Activated naive CD8-positive, alpha-beta T cell treated with anti-CD3 and anti-CD28 coated beads, Interleukin-2, amount 50 U/mL, for 24 hours (primary cell): ENCODE measurements around the gene ZGPAT.
A peak's percentile ranks its signal among the peaks of the same experiment; 100 is the strongest.
"Not testable (repeated sequence)": the region's sequence is repeated elsewhere in the genome, so short reads cannot be mapped to it uniquely, and the experiment has no call there.

Experiments used
- ATAC-seq: fragments of 150-1000 bp; cut with Tn5 transposase; one replicate; pipeline ENCODE4 v1.10.0; 2021
- DNase-seq: peaks from one replicate; pipeline ENCODE4 v3.0.0; 2021
- H3K27ac Mint-ChIP-seq: one replicate; pipeline ENCODE4 v1.8.0; 2021; ENCODE audit warnings: mild to moderate bottlenecking, mixed read lengths
- H3K27me3 Mint-ChIP-seq: one replicate; pipeline ENCODE4 v1.8.0; 2021; ENCODE audit warnings: mixed read lengths
- H3K36me3 Mint-ChIP-seq: one replicate; pipeline ENCODE4 v1.8.0; 2021; ENCODE audit warnings: low read depth, mixed read lengths
- H3K4me1 Mint-ChIP-seq: one replicate; pipeline ENCODE4 v1.8.0; 2021; ENCODE audit warnings: mixed read lengths
- H3K4me3 Mint-ChIP-seq: one replicate; pipeline ENCODE4 v1.8.0; 2021; ENCODE audit warnings: mild to moderate bottlenecking, moderate library complexity, mixed read lengths
- H3K9me3 Mint-ChIP-seq: one replicate; pipeline ENCODE4 v1.8.0; 2021; ENCODE audit warnings: mixed read lengths

Gene ZGPAT

DNA sequence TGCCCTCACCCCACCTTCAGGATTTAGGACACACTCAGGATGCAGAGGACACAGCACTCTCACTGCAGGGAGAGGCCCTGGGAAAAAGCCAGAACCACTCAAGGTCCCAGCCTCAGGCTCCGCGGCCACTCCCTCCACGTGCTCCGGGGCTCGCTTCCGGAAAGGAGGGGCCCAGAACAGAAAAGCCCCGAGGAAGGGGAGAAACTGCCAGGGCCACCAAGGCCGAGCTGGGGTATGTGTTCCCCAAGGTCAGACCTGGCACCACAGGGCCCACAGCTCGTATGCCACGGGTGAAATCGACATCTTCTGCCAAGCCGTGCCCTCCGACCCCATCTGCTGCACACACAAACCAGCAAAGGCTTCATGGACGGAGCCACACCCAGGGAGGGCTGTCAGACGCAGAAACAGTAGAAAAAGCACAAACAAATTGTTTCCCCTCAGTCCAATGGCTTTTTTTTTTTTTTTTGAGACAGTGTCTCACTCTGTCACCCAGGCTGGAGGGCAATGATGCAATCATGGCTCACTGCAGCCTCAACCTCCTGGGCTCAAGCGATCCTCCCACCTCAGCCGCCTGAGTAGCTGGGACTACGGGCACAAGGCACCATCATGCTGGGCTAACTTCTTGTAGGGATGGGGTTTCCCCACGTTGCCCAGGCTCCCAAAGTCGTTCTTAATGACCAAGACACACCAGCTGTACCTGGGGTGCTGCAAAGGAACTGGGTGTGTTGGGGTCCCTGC, 65.1 kb downstream of the ZGPAT start:
- H3K27me3 Mint-ChIP-seq, result no peaks in the 10 kb centered on the region
- no peaks in the 10 kb centered on the region for H3K36me3 Mint-ChIP-seq
- ATAC-seq (no peak), DNase-seq (no peak)
- H3K4me3 Mint-ChIP-seq, result no peak overlapping the region
- H3K9me3 Mint-ChIP-seq, result no peaks in the 10 kb centered on the region
- H3K4me1 Mint-ChIP-seq, result no peaks in the 10 kb centered on the region
- no peak overlapping the region for H3K27ac Mint-ChIP-seq

DNA sequence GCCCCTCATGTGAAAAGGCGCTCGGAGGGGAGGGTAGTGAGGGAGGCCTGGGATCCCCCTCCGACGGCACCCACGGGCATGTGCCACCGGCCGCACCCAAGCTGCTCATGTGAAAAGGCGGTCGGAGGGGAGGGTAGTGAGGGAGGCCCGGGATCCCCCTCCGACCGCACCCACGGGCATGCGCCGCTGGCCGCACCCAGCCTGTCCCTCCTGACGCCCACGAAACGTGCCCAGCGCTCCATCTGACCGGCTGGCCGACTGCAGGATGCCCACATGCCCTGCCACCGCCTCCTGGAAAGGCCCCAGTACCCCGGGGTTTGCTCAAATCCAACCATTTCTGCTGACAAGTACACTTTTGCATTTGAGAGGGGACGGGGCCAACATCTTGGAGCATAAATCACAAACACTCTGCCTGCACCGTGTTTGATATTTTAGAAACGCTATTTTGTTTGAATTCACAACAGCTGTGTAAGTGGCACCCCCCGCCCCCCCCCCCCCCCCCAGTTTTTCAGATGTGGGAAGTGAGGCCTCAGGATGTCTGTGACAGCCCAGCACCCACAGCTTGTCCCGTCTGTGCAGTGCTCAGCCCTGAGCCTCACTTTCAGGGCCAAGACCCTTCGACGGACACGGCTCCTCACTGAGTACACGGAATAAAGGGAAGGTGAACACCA, 65.9 kb downstream of the ZGPAT start:
- H3K27me3 Mint-ChIP-seq, result no peaks in the 10 kb centered on the region
- H3K4me3 Mint-ChIP-seq, result no peak overlapping the region
- ATAC-seq, result no peak
- no peaks in the 10 kb centered on the region for H3K9me3 Mint-ChIP-seq
- H3K4me1 Mint-ChIP-seq, result no peaks in the 10 kb centered on the region
- no peak overlapping the region for H3K27ac Mint-ChIP-seq
- no peak for DNase-seq
- no peaks in the 10 kb centered on the region for H3K36me3 Mint-ChIP-seq

DNA sequence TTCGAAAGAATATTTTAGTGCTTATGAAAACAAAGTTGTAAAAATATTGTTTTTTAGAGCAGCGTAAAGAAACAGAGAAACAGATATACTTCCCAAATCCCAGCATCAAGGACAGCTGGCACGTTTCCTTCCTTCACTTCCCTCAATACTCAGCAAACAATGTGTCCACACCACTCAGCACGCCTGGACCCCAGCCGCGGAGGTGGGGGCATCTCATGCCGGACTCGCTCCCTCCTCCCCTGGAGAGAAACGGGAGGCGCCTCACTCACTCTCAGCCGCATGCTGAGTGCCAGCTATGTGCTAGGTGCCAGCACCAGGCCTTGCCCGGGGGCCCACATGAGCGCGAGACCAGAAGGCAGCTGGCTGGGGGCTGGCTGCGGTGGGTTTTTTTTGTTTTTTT, 66.5 kb downstream of the ZGPAT start:
- Mint-ChIP-seq H3K27me3 (no peaks in the 10 kb centered on the region), H3K4me3 (no peak overlapping the region), H3K36me3 (no peaks in the 10 kb centered on the region), H3K4me1 (no peaks in the 10 kb centered on the region), H3K27ac (no peak overlapping the region), H3K9me3 (no peaks in the 10 kb centered on the region)
- ATAC-seq (no peak), DNase-seq (no peak)

GRCh38 chr20:63775096-63775978, 67.5 kb downstream of the ZGPAT start:
- H3K27me3 Mint-ChIP-seq, result no peaks in the 10 kb centered on the region
- ATAC-seq, result no peak
- no peak overlapping the region for H3K27ac Mint-ChIP-seq
- H3K36me3 Mint-ChIP-seq, result no peaks in the 10 kb centered on the region
- peak; percentile 45 for DNase-seq
- no peak overlapping the region for H3K4me3 Mint-ChIP-seq
- H3K4me1 Mint-ChIP-seq, result peaks cover 2% of the 10 kb centered on the region
- no peaks in the 10 kb centered on the region for H3K9me3 Mint-ChIP-seq

DNA sequence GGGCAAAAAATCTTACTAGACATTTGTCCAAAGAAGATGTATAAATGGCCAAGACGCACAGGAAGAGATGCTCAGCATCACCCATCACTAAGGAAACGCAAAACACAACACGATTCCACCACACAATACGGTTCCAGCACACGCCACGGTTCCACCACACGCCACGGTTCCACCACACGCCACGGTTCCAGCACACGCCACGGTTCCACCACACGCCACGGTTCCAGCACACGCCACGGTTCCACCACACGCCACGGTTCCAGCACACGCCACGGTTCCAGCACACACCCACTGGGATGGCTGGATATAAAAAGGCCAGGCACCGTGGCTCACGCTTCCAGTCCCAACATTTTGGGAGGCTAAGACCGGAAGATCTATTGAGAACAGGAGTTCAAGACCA, 69.0 kb downstream of the ZGPAT start:
- not testable (repeated sequence) for H3K4me1 Mint-ChIP-seq, ATAC-seq, H3K27me3 Mint-ChIP-seq, H3K9me3 Mint-ChIP-seq, H3K36me3 Mint-ChIP-seq, H3K4me3 Mint-ChIP-seq, DNase-seq
- H3K27ac Mint-ChIP-seq, result peak overlapping the region; percentile 31

- no peaks in the 10 kb centered on the region for H3K27me3 Mint-ChIP-seq
- H3K4me1 Mint-ChIP-seq, result peaks cover 13% of the 10 kb centered on the region
- H3K27ac Mint-ChIP-seq, result no peak overlapping the region
- ATAC-seq (no peak), DNase-seq (no peak)
- H3K4me3 Mint-ChIP-seq, result no peak overlapping the region
- no peaks in the 10 kb centered on the region for H3K36me3 Mint-ChIP-seq
- no peaks in the 10 kb centered on the region for H3K9me3 Mint-ChIP-seq
These were observed 69.8 kb downstream of the ZGPAT start for GRCh38 chr20:63777614-63778013.

DNA sequence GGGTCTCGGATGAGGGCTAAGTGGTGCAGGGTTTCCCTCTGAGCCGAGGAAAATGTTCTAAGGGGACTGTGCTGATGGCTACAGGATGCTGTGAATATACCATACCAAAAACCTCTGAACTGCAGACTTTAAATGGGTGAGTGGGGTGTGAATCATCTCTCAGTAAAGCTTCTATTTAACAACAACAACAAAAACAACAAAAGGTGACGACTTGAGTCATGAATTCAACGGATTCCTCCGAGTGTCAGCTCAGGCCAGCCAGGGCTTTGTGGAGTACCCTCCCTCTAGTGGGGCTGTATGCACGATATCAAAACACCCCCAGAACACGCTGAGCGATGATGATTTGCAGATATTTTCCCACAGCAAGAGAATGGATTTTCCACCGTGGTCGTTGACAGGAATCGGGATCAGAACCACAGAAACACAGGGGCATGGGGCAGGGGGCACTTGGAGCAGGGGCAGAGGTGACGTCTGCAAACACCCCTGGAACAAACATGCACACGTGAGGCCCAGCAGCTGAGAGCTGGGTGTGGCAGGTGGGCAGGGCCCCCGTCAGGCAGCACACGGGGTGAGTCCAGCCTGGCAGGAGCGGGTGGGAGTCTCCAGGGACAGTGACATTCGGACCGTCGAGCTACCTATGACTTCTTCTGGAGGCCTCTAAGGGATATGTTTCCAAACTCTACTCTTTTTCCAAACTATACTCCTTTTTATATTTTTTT, 70.4 kb downstream of the ZGPAT start:
- peaks cover 15% of the 10 kb centered on the region for H3K4me1 Mint-ChIP-seq
- no peaks in the 10 kb centered on the region for H3K27me3 Mint-ChIP-seq
- no peaks in the 10 kb centered on the region for H3K9me3 Mint-ChIP-seq
- H3K4me3 Mint-ChIP-seq, result no peak overlapping the region
- no peaks in the 10 kb centered on the region for H3K36me3 Mint-ChIP-seq
- DNase-seq, result no peak
- ATAC-seq, result no peak
- no peak overlapping the region for H3K27ac Mint-ChIP-seq

DNA sequence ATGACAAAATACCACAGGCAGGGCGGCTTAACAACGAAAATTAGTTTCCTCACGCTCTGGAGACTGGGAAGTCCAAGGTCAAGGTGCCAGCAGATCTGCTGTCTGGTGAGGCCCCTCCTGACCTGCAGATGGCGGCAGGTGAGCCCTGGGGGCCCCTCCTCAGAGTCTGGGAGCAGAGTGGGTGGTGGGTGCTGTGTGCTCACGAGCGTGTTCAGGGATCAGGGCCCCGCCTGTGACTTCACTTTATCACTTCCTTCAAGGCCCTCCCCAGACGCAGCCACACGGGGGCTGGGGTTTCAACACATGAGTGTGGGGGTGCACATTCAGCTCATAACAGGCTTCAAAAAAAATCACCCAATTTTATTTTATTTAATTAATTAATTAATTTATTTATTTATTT, 71.0 kb downstream of the ZGPAT start:
- no peaks in the 10 kb centered on the region for H3K9me3 Mint-ChIP-seq
- H3K4me1 Mint-ChIP-seq, result peaks cover 15% of the 10 kb centered on the region
- H3K4me3 Mint-ChIP-seq, result no peak overlapping the region
- no peak for ATAC-seq
- no peaks in the 10 kb centered on the region for H3K27me3 Mint-ChIP-seq
- no peak overlapping the region for H3K27ac Mint-ChIP-seq
- H3K36me3 Mint-ChIP-seq, result no peaks in the 10 kb centered on the region
- no peak for DNase-seq

- Mint-ChIP-seq H3K4me1 (peaks cover 15% of the 10 kb centered on the region), H3K4me3 (no peak overlapping the region), H3K9me3 (no peaks in the 10 kb centered on the region), H3K27me3 (no peaks in the 10 kb centered on the region), H3K36me3 (no peaks in the 10 kb centered on the region), H3K27ac (no peak overlapping the region)
- DNase-seq (no peak), ATAC-seq (no peak)
These were observed 73.3 kb downstream of the ZGPAT start for GRCh38 chr20:63781181-63781580.

DNA sequence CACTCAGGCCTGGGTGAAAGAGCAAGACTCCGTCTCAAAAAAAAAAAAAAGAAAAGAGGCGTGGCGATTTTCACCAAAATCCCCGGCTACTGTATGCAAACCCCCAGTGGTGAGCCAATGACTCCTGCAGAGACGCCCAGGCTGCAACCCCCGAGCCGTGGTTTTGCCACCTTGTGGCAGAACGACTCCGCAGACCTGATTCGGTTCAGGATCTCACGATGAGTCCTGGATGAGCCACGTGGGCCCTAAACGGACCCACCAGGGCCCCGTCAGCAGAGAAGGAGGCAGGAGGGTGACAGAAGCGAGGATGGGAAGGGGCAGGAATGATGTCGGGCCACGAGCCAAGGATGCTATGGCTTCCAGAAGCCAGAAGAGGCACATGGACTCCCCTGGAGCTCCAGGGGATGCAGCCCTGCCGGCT, 74.2 kb downstream of the ZGPAT start:
- no peaks in the 10 kb centered on the region for H3K9me3 Mint-ChIP-seq
- DNase-seq (peak; percentile 43), ATAC-seq (peak; percentile 89)
- H3K27ac Mint-ChIP-seq, result peak overlapping the region; percentile 59
- peaks cover 15% of the 10 kb centered on the region for H3K4me1 Mint-ChIP-seq
- no peaks in the 10 kb centered on the region for H3K36me3 Mint-ChIP-seq
- H3K4me3 Mint-ChIP-seq, result no peak overlapping the region
- no peaks in the 10 kb centered on the region for H3K27me3 Mint-ChIP-seq

GRCh38 chr20:63782521-63782971, 74.7 kb downstream of the ZGPAT start:
- ATAC-seq, result no peak
- Mint-ChIP-seq H3K4me3 (no peak overlapping the region), H3K27ac (no peak overlapping the region), H3K36me3 (no peaks in the 10 kb centered on the region), H3K9me3 (no peaks in the 10 kb centered on the region), H3K4me1 (peaks cover 15% of the 10 kb centered on the region), H3K27me3 (no peaks in the 10 kb centered on the region)
- no peak for DNase-seq

GRCh38 chr20:63783970-63784369, 76.1 kb downstream of the ZGPAT start:
- no peaks in the 10 kb centered on the region for H3K36me3 Mint-ChIP-seq
- no peak for DNase-seq
- ATAC-seq, result no peak
- peaks cover 15% of the 10 kb centered on the region for H3K4me1 Mint-ChIP-seq
- H3K9me3 Mint-ChIP-seq, result no peaks in the 10 kb centered on the region
- no peak overlapping the region for H3K27ac Mint-ChIP-seq
- H3K4me3 Mint-ChIP-seq, result no peak overlapping the region
- no peaks in the 10 kb centered on the region for H3K27me3 Mint-ChIP-seq

GRCh38 chr20:63785691-63786131, 77.9 kb downstream of the ZGPAT start:
- no peak for DNase-seq
- no peak overlapping the region for H3K4me3 Mint-ChIP-seq
- H3K27ac Mint-ChIP-seq, result no peak overlapping the region
- peaks cover 13% of the 10 kb centered on the region for H3K4me1 Mint-ChIP-seq
- H3K9me3 Mint-ChIP-seq, result no peaks in the 10 kb centered on the region
- no peaks in the 10 kb centered on the region for H3K36me3 Mint-ChIP-seq
- H3K27me3 Mint-ChIP-seq, result no peaks in the 10 kb centered on the region
- ATAC-seq, result no peak
